Stimulated activated CD4-positive, alpha-beta T cell treated with anti-CD3 and anti-CD28 coated beads, Interleukin-15, amount 100 ng/mL, for 24 hours (primary cell): ENCODE results near the gene RAPGEF5.

Experiments used
- DNase-seq: peaks from one replicate; pipeline ENCODE4 v3.0.0-alpha.2; 2020

RAPGEF5 gene

GRCh38 chr7:22140578-22140977 lies 216.4 kb downstream of the RAPGEF5 start:
- no peak for DNase-seq

DNA sequence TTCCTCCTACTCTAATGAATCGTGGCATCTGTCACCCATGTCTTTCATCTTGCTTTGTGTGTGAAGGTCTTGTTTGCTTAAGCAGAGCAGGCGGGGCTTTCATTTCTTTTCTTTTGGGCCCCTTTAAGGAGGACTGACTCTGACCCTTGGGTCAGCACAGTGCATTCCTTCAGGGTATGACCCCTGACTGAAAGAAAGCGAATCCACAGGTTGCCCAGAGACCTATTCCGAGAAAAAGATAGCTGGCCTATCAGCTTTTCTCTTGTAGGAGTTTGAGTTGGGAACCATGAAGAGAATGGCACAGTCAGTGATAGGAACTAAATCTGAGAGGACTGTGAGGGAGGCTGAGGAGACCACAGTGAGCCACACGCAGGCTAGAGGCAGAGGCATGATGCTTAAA lies 218.1 kb downstream of the RAPGEF5 start:
- no peak for DNase-seq

- no peak for DNase-seq
These were observed 218.8 kb downstream of the RAPGEF5 start for GRCh38 chr7:22138106-22138505.

DNA sequence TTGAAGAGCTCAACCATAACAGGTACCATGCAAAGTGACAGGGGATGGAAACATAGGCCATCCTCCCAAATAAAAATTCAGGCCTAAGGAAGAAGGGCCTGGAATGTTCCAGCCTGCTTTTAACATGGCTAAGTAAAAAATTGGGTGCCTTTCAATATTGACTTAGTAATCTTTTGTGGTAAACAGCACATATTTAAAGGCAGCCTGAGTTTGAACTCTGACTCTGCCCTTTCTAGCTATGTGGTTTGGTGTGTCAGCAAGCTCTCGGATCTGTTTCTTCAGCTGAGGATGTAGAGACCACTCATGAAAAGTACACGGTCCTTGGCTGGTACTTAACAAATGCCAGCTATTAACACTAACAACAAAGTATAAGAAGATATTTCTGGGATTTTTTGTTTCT lies 219.5 kb downstream of the RAPGEF5 start:
- no peak for DNase-seq

DNA sequence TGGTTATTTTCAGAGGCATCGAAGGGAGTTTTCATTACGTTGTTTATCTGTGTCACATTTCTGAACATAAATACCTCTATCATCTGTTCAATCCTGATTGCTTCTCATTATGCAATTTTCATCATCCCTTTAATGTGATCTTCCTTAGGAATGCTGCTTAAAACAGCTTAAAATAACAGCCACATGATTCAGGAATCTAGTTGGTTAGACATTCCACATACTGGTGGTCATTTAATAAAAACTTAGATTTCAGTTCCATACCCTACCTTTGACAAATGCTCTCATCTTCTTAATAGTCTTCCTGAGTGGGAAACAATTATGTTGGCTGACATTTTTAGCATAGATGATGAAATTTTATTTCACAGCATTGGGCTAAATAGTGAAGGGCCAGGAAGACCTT lies 219.9 kb downstream of the RAPGEF5 start:
- no peak for DNase-seq

DNA sequence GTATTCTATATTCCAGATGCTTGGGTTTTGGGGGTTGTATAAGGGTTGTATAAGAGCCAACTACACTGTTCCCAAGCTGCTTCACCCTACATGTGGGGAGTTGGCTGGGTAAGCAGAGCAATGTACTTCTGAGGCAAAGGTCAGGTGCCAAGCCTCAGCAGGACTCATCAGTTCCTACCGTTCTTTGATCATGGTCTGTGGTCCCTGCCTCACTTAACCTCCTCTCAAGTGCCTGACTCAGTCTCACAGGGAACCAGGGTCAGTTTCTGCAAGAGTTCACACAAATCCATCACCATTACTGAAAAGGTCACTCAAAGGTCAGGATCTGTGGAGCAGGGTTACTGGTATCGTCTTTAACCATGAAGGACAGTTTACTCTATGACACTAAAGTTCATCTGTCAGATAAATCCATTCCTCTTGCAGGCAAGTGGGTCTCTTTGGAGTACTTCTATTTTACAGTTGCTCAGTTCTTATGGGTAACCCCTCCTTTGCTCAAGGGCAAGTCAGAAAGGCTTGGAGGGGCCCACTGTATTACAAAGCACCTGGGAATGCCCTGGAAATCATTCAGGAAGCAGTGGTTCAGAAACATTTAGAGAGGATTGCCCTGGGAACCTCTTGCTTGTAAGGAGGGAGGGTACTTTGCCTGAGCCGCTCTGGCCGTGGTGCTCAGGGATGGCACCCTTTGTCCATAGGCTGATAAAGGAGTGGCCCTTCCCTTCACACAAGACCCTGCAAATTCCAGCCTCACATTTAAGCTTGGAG lies 227.0 kb downstream of the RAPGEF5 start:
- DNase-seq, result no peak

GRCh38 chr7:22129166-22129565 lies 227.8 kb downstream of the RAPGEF5 start:
- no peak for DNase-seq

DNA sequence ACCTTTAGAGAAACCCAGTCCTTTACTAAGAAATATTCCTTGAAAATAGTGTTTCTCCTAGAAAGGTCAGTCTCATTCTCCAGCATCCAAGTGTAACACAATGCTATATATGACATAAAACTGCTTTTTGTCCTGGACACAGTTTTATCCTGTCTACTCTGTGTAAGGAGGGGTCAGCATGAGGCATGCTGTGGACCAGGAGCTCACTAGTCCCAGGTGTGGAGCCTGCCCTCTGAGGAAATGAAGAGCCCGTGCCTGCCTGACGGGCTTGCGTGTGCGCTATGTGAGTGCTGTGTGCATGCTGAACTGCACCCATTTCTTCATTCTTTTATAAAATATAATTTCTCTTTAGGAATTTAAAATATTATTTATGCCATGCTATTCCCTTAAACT lies 228.4 kb downstream of the RAPGEF5 start:
- no peak for DNase-seq

DNA sequence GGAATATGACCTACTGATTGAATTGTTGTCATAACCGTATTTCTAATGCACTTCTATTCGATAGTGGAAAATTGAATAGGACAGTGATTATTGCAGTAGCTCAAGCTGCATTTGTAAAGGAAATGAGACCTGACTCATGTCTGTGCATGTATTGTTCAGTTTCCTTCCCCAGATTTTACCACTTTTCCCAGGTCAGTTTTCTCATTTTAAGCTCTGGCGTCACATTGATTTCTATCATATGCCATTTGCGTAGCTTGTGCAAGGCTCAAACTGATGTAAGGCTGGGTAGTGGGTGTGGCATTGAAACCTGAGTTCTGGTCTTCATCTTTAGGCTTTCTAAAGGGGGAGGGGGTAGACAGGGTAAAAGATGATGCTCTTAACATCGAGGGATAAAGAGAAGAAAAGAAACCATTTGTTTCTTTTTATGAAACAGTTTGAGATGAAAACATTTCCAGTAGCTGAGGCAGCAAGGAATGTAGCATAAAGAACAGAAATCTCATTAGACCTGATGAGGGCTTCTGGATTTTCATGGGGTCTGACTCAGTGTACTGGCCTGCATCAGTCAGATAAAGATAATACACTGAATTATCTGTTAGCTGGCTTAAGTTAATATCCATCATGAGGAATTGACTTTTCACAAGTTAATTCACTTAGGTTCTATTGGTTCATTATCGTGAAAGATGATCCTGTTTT lies 229.0 kb downstream of the RAPGEF5 start:
- no peak for DNase-seq

GRCh38 chr7:22125436-22125835 lies 231.5 kb downstream of the RAPGEF5 start:
- DNase-seq, result no peak

DNA sequence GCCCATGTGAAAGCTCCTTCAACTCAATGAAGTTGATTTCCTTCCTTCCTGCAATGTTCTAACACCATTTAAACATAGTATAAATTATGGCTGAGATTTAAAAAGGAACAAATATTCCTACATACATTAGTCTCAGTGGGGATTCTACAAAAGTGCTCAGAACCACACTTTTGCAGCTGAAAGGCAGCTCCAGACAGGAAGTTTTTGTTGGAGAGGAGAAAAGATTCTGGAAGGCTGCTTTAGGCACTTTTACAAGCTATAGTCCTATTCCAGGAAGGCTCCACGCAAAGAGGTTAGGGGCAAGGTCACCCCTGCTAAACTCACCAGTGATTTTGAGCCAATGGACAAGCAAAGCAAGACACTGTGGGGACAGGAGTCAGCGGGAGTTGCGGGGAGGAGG lies 232.0 kb downstream of the RAPGEF5 start:
- DNase-seq, result no peak

- DNase-seq, result no peak
These were observed 233.8 kb downstream of the RAPGEF5 start for GRCh38 chr7:22123139-22123538.

- DNase-seq, result peak; percentile 11
These were observed 235.1 kb downstream of the RAPGEF5 start for GRCh38 chr7:22121702-22122474.

DNA sequence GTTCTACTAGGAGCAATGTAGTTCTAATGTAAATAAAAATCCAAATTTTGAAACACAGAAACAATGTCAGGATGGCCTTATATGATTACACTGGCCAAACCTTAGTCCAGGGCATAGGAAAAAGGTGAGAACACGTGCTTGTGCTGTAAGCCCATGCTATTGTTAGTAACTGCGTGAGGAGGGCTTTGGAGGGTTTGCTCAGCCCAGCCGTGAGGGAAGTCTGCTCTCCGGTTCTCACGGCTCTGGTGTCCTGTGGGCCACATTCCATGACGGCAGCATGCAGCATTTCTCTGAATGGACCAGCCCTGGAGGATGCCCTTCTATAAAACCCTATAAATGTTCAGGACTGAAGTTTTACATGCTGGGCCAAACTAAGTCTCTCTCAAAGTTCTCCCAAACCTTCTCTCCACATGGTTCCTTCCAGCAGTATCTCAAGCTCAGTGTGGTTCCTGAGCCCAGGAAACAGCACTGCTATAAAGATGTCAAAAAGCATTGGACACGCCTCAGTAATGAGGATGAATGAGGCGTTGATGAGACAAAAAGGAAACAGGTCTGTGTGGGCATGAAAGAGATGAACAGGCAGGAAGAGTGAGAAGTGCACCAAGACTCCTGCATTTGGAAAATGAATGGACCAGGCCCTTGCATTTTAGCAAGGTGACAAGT lies 236.4 kb downstream of the RAPGEF5 start:
- DNase-seq, result no peak

- no peak for DNase-seq
These were observed 239.7 kb downstream of the RAPGEF5 start for GRCh38 chr7:22117222-22117621.

DNA sequence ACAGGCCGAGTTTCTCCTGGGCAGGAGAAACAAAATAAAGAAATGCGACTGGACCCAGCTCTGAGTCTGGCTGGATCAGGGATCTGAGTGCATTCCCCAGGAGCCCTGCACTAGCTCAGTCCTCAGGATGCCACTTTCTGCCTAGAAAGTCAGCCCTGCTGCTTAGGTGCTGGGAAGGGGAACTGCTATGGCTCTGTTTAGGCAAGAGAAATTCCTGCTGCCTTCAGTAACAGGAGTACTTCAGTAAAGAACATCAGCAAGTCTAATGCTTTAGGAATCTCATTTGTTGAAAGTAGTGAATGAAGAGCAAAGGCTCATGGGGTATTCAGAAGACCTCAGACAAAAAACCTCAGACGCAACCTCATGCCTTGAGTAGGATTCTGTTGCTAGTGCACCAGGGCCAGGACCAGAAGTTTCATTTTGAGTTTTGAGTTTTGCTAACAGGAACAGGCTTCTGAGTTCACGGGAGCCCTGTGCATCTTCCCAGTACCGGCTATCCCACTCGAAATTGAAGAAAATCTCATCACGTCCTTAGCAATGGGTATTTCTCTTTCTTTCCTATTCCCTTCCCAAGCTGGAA lies 240.4 kb downstream of the RAPGEF5 start:
- DNase-seq, result no peak

GRCh38 chr7:22115689-22116088 lies 241.3 kb downstream of the RAPGEF5 start:
- DNase-seq, result no peak

DNA sequence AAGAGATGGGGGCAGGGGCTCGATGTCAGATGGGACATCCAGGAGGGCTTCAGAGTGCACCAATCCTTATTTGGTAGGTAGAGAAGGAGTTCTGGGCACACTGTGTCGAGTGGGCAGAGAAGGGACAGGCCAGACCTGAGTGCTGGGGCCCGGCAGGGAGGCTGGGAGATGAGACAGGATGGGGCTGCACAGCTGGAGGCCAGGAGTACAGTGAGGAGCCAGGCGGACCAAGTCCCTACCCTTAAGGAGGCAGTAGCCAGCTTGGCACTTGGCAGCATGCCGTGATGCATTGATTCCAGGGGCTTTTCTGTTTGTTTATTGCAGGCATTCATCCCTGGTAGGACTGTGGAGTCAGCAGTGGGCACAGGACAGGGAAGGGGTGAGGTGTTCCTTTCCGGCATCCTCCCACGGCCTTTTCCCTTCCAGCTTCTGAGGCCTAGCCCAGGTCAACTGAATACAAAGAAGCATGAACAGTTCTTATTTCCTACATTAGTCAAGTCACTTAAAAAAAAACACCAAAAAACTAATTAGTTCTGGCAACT lies 242.4 kb downstream of the RAPGEF5 start:
- no peak for DNase-seq

- DNase-seq, result no peak
These were observed 243.9 kb downstream of the RAPGEF5 start for GRCh38 chr7:22113041-22113440.

- DNase-seq, result no peak
These were observed 245.3 kb downstream of the RAPGEF5 start for GRCh38 chr7:22111661-22112060.

- no peak for DNase-seq
These were observed 246.1 kb downstream of the RAPGEF5 start for GRCh38 chr7:22110881-22111280.

- DNase-seq, result peak; percentile 69
These were observed 246.6 kb downstream of the RAPGEF5 start for GRCh38 chr7:22110227-22110839.
